SK-N-SH (cell line): ENCODE measurements around the gene IL20. TPM values are rescaled to one million over a fixed set of nuclear protein-coding genes. Genes with fewer than 3 reads are reported as not detected.

Source experiments
- CTCF ChIA-PET: fragments of 300-600, 350-600 bp; formaldehyde crosslinking; extraction: SDS; loops from one replicate; lab custom pipeline; 2021; lab: Yijun Ruan, JAX
- POLR2A ChIA-PET: fragments of 350-600 bp; sonication (Branson Sonifier 250); formaldehyde crosslinking; extraction: SDS; loops from one replicate; lab custom pipeline; 2020; ENCODE audit warnings: antibody characterized with exemption, inconsistent platforms; lab: Yijun Ruan, JAX
- DNase-seq: peaks from one replicate; pipeline ENCODE4 v3.0.0; 2012
- H2AFZ ChIP-seq: fragments of 200-600 bp; sonication (generic); 2 replicates; pipeline ENCODE4 v1.8.1; 2016; ENCODE audit warnings: antibody characterized with exemption, mild to moderate bottlenecking, low read depth
- H3F3A ChIP-seq: fragments of 200-600 bp; sonication (generic); replicated peaks from 2 replicates; pipeline ENCODE3; 2016; ENCODE audit warnings: antibody characterized with exemption, mild to moderate bottlenecking; ENCODE audit not compliant: insufficient read depth
- H3K27ac ChIP-seq, 2 experiments: fragments of 200-500 bp in 1 of 2; fragments of 200-600 bp in 1 of 2; sonication (Bioruptor generic) in 1 of 2; sonication (generic), shearing (Covaris generic) in 1 of 2; 2 replicates each; pipeline versions ENCODE4 v1.5.1 to v1.6.1; 2014 to 2016; ENCODE audit warnings: low read depth in 2 of 2, inconsistent platforms in 1 of 2, low read length in 1 of 2, mild to moderate bottlenecking in 1 of 2, mixed read lengths in 1 of 2
- H3K27me3 ChIP-seq: fragments of 200-600 bp; sonication (generic), shearing (Covaris generic); 2 replicates; pipeline ENCODE4 v1.6.1; 2016; ENCODE audit warnings: mixed run types; ENCODE audit not compliant: insufficient read depth
- H3K36me3 ChIP-seq, 2 experiments: fragments of 200-500 bp in 1 of 2; fragments of 200-600 bp in 1 of 2; sonication (Bioruptor generic) in 1 of 2; sonication (generic) in 1 of 2; replicated peaks in 1 of 2; 2 replicates each; pipeline versions ENCODE3 to v1.5.1; 2014 to 2016; ENCODE audit warnings: low read length in 1 of 2, mild to moderate bottlenecking in 1 of 2; ENCODE audit not compliant: insufficient read depth in 2 of 2, control insufficient read depth in 1 of 2
- H3K4me1 ChIP-seq, 2 experiments: fragments of 200-500 bp in 1 of 2; fragments of 200-600 bp in 1 of 2; sonication (Bioruptor generic) in 1 of 2; sonication (generic), shearing (Covaris generic) in 1 of 2; 2 replicates each; pipeline versions ENCODE4 v1.5.1 to v1.6.1; 2014 to 2016; ENCODE audit warnings: low read depth in 1 of 2, low read length in 1 of 2, mixed run types in 1 of 2; ENCODE audit not compliant: insufficient read depth in 2 of 2, control insufficient read depth in 1 of 2
- H3K4me2 ChIP-seq: fragments of 200-600 bp; sonication (generic), shearing (Covaris generic); 2 replicates; pipeline ENCODE4 v1.6.1; 2017; ENCODE audit warnings: mixed run types
- H3K4me3 ChIP-seq, 2 experiments: fragments of 200-500 bp in 1 of 2; fragments of 200-600 bp in 1 of 2; sonication (Bioruptor generic) in 1 of 2; sonication (generic), shearing (Covaris generic) in 1 of 2; 2 replicates each; pipeline versions ENCODE4 v1.5.1 to v1.8.1; 2014 to 2016; ENCODE audit warnings: low read depth in 2 of 2, inconsistent platforms in 1 of 2, low read length in 1 of 2, mild to moderate bottlenecking in 1 of 2, mixed read lengths in 1 of 2, moderate library complexity in 1 of 2
- H3K79me2 ChIP-seq: fragments of 200-600 bp; sonication (generic); 2 replicates; pipeline ENCODE4 v1.8.1; 2017; ENCODE audit warnings: mild to moderate bottlenecking; ENCODE audit not compliant: insufficient read depth
- H3K9ac ChIP-seq: fragments of 200-600 bp; sonication (generic); 2 replicates; pipeline ENCODE4 v1.6.1; 2017; ENCODE audit warnings: mixed run types
- H3K9me2 ChIP-seq: fragments of 200-600 bp; sonication (generic); 2 replicates; pipeline ENCODE4 v1.6.1; 2017; ENCODE audit warnings: mixed run types
- H3K9me3 ChIP-seq: fragments of 200-600 bp; sonication (generic); 2 replicates; pipeline ENCODE4 v1.6.1; 2017; ENCODE audit warnings: mixed run types, mild to moderate bottlenecking, moderate library complexity
- H4K20me1 ChIP-seq: fragments of 200-600 bp; sonication (generic); 2 replicates; pipeline ENCODE4 v1.6.1; 2017; ENCODE audit warnings: mild to moderate bottlenecking, mixed run types; ENCODE audit not compliant: insufficient read depth
- CHD2 ChIP-seq: fragments of 150-350 bp; IDR thresholded peaks from 2 replicates; pipeline ENCODE4 v1.6.1; 2018; ENCODE audit warnings: low read length; ENCODE audit not compliant: partially characterized antibody
- EZH2phosphoT487 ChIP-seq: fragments of 200-600 bp; sonication (generic); IDR thresholded peaks from 2 replicates; pipeline ENCODE4 v1.6.1; 2017; ENCODE audit warnings: low read depth, mixed run types, mild to moderate bottlenecking, antibody characterized with exemption, moderate library complexity, borderline replicate concordance
- FOSL2 ChIP-seq: IDR thresholded peaks from 2 replicates; pipeline ENCODE4 v1.4.0; 2012; ENCODE audit warnings: low read depth, mild to moderate bottlenecking, moderate library complexity, borderline replicate concordance
- FOXJ3 ChIP-seq: sonication (generic); formaldehyde crosslinking; IDR thresholded peaks from 2 replicates; pipeline ENCODE4 v1.5.1; 2020; ENCODE audit warnings: mild to moderate bottlenecking, missing genetic modification reagents
- FOXM1 ChIP-seq: IDR thresholded peaks from 2 replicates; pipeline ENCODE4 v1.4.0; 2012; ENCODE audit warnings: low read depth, mild to moderate bottlenecking
- GATA2 ChIP-seq: sonication (generic); formaldehyde crosslinking; IDR thresholded peaks from 2 replicates; pipeline ENCODE4 v1.5.0; 2020; ENCODE audit warnings: mild to moderate bottlenecking, missing genetic modification reagents
- IRF3 ChIP-seq: fragments of 150-350 bp; IDR thresholded peaks from 2 replicates; pipeline ENCODE4 v1.6.1; 2016; ENCODE audit warnings: mild to moderate bottlenecking, low read depth, low read length
- MEF2A ChIP-seq: IDR thresholded peaks from 2 replicates; pipeline ENCODE4 v1.4.0; 2012; ENCODE audit warnings: low read depth, borderline replicate concordance
- NRF1 ChIP-seq: IDR thresholded peaks from 2 replicates; pipeline ENCODE4 v1.6.1; 2012; ENCODE audit warnings: low read depth, mild to moderate bottlenecking, low read length
- RAD21 ChIP-seq: IDR thresholded peaks from 2 replicates; pipeline ENCODE4 v1.6.1; 2012; ENCODE audit warnings: mild to moderate bottlenecking, low read length
- RCOR1 ChIP-seq: fragments of 150-350 bp; IDR thresholded peaks from 2 replicates; pipeline ENCODE4 v1.6.1; 2017; ENCODE audit warnings: antibody characterized with exemption, low read length
- REST ChIP-seq: IDR thresholded peaks from 2 replicates; pipeline ENCODE4 v1.6.1; 2012; ENCODE audit warnings: mild to moderate bottlenecking, low read depth, low read length, moderate library complexity
- RFX5 ChIP-seq: IDR thresholded peaks from 2 replicates; pipeline ENCODE4 v1.6.1; 2012; ENCODE audit warnings: mild to moderate bottlenecking, improper control_type of control experiment, low read length
- SIN3A ChIP-seq: IDR thresholded peaks from 2 replicates; pipeline ENCODE4 v1.6.1; 2012; ENCODE audit warnings: low read depth, mild to moderate bottlenecking, low read length, moderate library complexity, borderline replicate concordance
- USF2 ChIP-seq: fragments of 150-350 bp; IDR thresholded peaks from 2 replicates; pipeline ENCODE4 v1.6.1; 2017; ENCODE audit warnings: antibody characterized with exemption, low read length, low read depth, borderline replicate concordance
- YY1 ChIP-seq: IDR thresholded peaks from 2 replicates; pipeline ENCODE4 v1.4.0; 2012; ENCODE audit warnings: low read depth, mild to moderate bottlenecking
- ZBTB33 ChIP-seq: IDR thresholded peaks from 2 replicates; pipeline ENCODE4 v1.4.0; 2012; ENCODE audit warnings: low read depth, borderline replicate concordance
- WGBS: methylation state at CpG from one replicate; pipeline ENCODE4 v1.1.6; 2017; ENCODE audit warnings: low lambda C conversion rate; 5-methylcytosine and 5-hydroxymethylcytosine counted together
- polyA plus RNA-seq, 3 experiments: library from polyadenylated mRNA; depleted of rRNA; stranded (reverse); fragments of >200 nt; gene quantifications; 2 replicates each; pipeline ENCODE4 v1.2.3, GENCODE V29; 2012

Gene IL20
- polyA plus RNA-seq, 1 of the 3 experiments (the other 2 are of a cell fraction): not detected

GRCh38 chr1:206850401-206850800 lies 15.0 kb upstream of the IL20 start:
- peaks cover 9% of the 10 kb centered on the region; the same call in 1 of the 2 replicates for H3K9me3 ChIP-seq
- 24% methylated on average over 2 of the region's 2 CpGs for whole genome bisulfite sequencing
- no peaks in the 10 kb centered on the region for H3K79me2 ChIP-seq
- POLR2A ChIA-PET: no interaction called here
- peaks cover 0 to 3% of the 10 kb centered on the region in 2 experiments for H3K36me3 ChIP-seq
- no peak overlapping the region for H3K4me2 ChIP-seq
- no peak overlapping the region for H3K27ac ChIP-seq
- no peaks in the 10 kb centered on the region for H4K20me1 ChIP-seq
- no peaks in the 10 kb centered on the region for H3K4me1 ChIP-seq
- H3K9ac ChIP-seq: no peak overlapping the region
- DNase-seq: no peak
- H3K27me3 ChIP-seq: no peaks in the 10 kb centered on the region
- no peaks in the 10 kb centered on the region for H3F3A ChIP-seq
- no peaks in the 10 kb centered on the region for H3K9me2 ChIP-seq
- no peak overlapping the region for H2AFZ ChIP-seq
- CTCF ChIA-PET: no interaction called here
- H3K4me3 ChIP-seq: no peak overlapping the region
- TF ChIP-seq USF2: no peak
- no peak for TF ChIP-seq EZH2phosphoT487
- TF ChIP-seq REST: no peak
- no peak for TF ChIP-seq RAD21
- TF ChIP-seq SIN3A: no peak
- no peak for TF ChIP-seq CHD2
- no peak for TF ChIP-seq GATA2 (CRISPR knock-in tag)
- TF ChIP-seq FOSL2: no peak
- no peak for TF ChIP-seq NRF1
- TF ChIP-seq RFX5: no peak
- no peak for TF ChIP-seq FOXM1
- no peak for TF ChIP-seq RCOR1
- TF ChIP-seq ZBTB33: no peak
- TF ChIP-seq FOXJ3: no peak
- no peak for TF ChIP-seq YY1
- TF ChIP-seq IRF3: no peak
- TF ChIP-seq MEF2A: no peak
